TTC549 (cell line): ENCODE results near the gene TMC7.
"Not testable (repeated sequence)": the region's sequence is repeated elsewhere in the genome, so short reads cannot be mapped to it uniquely, and the experiment has no call there.

Experiments used
- FAIRE-seq: peaks from 2 replicates; lab custom pipeline; 2012; peaks lifted over from hg19 to GRCh38; lab: Jason Lieb, UNC

Gene TMC7

DNA sequence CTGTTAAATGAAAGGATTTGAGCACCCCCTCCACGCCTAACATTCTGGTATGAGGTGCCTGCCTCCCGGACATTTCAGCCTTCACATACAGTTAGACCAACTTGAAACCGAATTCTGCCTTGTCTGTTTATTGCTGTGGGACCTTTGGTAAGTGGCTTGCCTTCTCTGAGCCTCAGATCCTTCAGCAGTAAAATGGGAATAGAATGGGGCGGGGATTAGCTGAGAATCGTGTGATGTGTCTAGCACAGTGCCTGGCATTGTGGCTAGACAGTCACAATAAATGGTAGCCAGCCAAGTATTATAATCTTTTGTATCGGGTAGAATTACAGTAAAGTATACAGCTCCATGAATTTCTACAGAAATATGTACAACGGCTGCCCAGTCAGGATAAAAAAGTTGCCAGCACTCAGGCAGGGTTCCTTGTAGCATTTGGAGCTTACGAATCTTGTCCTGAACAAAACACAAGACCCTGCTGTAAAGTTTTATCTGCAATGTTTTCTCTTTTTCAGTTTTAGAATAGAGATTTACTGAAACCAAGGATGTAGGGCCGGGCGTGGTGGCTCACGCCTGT lies 786 bp downstream of the TMC7 start:
- FAIRE-seq, result no peak

DNA sequence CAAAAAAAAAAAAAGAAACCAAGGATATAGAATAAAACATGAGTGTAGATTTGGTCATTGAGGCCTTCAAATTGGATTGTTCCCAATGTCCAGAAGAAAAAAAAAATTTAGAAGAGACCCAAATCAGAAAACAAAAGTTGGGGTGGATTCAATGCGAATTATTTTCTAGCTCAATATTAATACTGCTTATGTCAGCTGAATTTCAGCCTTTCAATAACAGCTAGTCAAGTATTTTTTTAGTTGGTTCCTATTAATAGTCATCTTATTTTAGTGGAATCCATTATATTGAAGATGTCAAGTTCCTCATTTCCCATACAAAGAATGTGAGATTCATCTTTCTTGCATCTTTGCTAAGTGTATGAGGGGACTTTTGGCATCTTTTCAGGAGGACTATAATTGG lies 1.5 kb downstream of the TMC7 start:
- FAIRE-seq, result not testable (repeated sequence)

DNA sequence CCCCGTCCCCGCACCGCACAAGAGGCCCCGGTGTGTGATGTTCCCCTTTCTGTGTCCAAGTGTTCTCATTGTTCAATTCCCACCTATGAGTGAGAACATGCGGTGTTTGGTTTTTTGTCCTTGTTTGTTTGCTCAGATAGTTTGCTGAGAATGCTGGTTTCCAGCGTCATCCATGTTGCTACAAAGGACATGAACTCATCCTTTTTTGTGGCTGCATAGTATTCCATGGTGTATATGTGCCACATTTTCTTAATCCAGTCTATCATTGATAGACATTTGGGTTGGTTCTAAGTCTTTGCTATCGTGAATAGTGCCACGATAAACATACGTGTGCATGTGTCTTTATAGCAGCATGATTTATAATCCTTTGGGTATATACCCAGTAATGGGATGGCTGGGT lies 8.0 kb downstream of the TMC7 start:
- FAIRE-seq, result not testable (repeated sequence)

DNA sequence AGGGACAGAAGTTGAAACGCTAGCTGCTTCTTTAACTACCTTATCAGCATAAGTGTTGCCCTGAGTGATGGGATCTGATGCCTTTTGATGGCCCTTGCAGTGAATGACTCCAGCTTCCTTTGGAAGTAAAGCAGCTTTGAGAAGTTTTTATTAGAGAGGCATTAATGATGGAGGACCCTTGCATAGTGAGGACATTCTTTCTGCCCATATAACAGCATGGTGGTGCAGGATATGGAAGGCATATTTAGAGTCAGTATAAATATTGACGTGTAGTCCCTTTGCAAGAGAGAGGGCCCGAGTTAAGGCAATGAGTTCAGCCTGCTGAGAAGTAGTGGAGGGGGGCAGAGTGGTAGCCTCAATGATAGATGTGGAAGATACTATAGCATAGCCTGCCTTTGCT lies 9.8 kb downstream of the TMC7 start:
- not testable (repeated sequence) for FAIRE-seq

DNA sequence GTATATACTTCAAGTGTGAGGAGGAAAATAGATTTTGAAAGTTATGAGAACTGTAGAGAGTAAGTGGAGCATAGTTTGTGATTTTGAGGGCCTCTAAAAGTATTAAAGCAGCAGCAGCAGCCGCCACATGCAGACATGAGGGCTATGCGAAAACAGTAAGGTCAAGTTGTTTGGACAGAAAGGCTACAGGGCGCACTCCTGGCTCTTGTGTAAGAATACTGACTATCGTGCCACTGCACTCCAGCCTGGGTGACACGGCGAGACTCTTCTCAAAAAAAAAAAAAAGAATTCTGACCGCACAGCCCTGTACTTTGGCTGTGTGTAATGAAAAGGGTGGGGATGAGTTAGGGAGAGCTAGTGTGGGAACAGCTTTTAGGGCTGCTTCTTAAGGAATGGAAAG lies 10.4 kb downstream of the TMC7 start:
- not testable (repeated sequence) for FAIRE-seq

DNA sequence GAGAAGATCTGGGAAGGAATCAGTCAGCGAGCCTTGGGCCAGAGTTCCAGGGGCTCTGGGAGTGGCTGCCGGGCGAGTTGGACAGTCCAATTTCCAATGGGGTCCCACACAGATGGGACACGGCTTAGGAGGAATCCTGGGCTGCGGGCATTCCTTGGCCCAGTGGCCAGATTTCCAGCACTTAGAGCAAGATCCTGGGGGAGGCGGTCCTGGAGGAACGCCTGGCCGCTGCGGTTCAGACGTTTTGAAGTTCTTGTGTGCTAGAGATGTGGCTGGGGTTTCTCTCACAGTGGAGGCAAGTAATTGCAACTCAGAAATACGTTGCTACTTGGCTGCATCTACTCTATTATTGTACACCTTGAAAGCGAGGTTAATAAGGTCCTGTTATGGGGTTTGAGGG lies 11.7 kb downstream of the TMC7 start:
- not testable (repeated sequence) for FAIRE-seq

DNA sequence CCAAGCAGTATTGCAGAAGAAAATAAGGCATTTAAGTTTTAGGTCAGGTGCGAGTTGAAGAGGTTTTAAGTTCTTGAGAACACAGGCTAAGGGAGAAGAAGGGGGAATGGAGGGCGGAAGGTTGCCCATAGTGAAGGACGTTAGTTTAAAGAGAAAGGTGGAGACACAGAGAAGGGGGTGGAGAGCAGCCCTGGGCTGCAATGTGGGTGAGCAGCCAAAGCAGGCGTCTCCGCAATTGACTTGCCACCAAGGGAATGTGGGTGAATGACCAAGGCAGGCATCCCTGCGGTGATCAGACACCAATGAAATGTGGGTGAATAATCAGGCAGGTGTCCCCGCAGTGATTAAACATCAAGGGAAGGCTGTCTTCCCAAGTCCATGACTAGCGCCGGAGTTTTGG lies 12.8 kb downstream of the TMC7 start:
- FAIRE-seq, result not testable (repeated sequence)

DNA sequence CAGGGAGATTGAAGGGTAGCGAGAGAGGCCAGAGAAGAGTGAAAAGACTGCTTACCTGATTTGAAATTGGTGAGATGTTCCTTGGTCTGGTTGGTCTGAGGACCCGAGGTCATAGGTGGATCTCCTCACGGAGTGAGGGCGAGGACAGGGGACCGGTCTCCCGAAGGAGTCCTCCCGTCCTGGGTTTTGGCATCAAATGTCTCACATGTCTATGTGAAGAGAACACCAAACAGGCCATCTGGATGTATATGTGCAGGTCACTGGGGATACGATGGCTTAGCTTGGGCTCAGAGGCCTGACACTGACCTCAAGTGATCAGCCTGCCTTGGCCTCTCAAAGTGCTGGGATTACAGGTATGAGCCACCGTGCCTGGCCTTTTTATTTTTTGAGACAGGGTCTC lies 13.3 kb downstream of the TMC7 start:
- not testable (repeated sequence) for FAIRE-seq

DNA sequence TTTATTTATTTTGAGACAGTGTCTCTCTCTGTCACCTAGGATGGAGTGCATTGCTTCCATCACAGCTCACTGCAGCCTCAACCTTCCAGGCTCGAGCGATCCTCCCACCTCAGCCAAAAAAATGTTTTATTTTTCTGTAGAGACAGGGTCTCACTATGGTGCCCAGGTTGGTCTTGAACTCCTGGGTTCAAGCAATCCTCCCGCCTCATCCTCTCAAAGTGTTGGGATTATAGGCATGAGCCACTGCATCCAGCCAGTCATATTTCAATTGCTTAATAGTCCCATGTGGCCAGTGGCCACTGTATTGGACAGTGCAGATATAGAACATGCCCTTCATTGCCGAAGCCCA lies 15.3 kb downstream of the TMC7 start:
- no peak for FAIRE-seq

DNA sequence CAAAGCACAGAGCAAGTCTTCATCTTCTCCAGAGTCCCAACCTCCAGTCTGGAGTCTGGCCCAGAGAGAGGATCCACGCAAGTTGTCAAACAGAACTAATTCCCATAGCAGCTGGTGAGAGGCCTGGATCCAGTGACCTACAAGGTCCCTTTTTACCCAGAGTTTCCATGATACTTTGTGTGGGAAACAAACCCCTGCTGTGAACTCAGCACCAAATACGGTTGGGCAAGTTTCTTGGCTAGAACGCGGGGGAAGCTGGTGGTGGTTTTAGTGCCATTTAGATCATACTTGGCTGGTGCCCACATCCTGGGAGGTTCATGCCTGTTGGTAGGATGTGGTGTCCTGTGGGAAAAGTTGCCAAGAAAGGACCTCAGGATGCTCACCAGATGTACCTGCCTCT lies 18.1 kb downstream of the TMC7 start:
- FAIRE-seq, result no peak

DNA sequence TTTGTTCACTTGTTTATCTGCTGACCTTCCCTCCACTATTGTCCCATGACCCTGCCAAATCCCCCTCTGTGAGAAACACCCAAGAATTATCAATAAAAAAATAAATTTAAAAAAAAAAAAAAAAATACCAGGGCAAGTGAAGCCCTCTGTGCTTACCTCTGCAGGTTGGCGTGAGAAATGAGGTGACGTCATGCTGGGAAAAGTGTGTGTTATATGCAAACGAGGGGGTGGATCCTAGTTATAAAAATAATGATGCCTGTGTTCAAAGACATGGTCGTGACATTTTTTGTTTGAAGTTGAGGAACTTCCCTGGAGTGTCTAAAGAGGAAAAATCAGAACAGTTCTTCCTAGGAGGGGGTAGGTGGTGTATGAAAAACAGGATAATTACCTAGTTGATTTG lies 20.2 kb downstream of the TMC7 start:
- FAIRE-seq, result no peak

DNA sequence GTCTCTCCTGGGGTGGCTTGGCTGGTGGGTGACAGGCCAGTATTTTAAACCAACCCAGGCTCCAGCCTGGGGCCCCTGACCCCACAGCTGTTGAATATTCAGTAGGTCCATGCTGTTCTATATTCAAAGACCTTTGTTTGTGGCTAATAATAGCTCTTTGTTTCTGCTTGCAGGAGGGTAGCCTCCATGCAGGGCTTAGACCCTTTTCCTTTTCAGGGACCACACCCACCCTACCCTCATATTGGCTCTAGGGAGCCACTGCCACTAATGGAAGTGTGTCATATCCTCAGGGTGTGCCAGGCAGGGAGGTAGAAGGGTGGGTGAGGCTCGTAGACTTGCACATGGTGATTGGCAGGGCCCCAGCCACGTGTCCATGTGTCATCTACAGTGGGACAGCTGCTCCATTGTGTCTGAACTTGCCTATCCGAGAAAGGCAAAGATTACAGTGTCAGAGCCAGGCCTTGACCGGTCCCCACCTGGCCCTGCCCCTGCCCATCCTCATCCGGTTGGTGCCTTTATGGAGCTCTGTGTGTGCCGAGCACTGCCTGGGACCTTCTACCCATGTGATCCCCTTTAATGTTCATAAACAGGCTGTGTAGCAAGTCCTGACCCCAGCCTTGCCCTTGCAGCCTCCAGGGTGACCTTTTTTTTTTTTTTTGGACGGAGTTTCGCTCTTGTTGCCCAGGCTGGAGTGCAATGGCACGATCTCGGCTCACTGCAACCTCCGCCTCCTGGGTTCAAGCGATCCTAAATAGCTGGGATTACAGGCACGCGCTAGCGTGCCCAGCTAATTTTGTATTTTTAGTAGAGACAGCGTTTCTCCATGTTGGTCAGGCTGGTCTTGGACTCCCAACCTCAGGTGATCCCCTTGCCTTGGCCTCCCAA lies 22.1 kb downstream of the TMC7 start:
- no peak for FAIRE-seq

DNA sequence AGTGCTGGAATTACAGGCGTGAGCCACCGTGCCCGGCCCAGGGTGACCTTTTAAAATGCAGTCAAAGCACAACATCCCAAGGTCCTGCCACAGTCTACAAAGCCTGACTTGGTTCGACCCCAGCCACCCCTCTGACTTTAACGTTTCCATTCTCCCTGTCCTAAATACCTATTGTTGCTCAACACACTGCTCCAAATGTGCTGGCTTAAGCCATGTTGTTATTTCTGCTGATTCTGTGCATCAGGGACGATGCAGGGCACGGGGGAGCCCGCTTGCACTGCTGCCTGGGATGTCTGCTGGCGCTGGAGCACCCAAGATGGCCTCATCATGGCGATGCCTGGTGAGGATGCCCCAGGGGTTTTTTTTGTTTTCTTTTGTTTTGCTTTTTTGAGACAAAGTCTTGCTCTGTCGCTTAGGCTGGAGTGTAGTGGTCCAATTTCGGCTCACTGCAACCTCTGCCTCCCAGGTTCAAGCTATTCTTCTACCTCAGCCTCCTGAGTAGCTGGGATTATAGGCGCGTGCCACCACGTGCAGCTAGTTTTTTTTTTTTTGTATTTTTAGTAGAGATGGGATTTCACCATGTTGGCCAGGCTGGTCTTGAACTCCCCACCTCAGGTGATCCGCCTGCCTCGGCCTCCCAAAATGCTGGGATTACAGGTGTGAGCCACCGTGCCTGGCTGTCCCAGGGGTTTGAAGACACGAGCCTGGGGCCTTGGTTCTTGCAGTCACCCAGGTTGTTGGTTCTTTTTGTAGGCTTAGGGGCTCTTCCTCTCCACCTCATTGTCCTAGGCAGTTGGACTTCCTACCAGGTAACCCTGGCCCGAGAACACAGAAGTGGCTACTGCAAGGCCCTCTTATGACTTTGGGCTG lies 22.9 kb downstream of the TMC7 start:
- no peak for FAIRE-seq

DNA sequence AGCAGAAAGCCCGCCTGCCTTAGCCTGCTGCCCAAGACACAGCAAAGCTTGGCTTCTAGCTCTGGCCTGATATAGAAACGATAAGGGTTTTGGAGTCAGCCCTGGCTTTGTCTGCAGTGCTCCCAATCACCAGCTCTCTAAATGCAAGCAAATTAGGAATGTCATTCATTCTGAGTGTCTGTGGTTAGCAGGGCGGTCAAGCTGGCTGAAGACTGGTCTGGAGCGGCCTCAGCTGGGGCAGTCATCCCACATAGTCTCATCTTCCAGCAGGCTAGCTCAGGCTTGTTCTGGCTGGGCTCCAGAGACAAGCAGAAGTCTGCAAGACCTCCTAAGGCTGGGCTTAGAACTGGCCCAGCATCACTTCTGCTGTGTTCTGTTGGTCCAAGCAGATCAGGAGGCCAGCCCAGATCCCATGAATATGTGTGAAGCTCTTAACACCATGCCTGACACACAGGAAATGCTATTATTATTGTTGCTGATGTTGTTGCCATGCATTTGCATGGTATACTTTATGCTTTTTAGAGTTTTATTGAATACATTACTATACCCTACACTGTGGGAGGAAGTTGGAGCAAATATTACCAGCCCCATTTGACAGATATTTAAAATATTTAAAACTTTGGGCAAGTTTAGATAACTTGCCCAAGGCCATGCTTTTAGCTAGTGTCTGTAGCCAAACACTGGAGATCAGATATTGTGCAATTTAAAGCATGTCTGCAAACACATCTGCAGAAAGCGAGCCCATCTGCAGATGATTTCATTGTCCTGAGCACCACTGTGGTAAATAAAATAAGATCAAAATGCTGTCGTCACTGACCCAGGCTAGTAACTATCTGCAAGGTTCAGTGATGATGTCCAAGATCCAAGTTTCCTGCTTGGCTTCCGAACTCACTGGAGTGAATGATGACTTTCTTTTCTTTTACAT lies 24.8 kb downstream of the TMC7 start:
- no peak for FAIRE-seq

DNA sequence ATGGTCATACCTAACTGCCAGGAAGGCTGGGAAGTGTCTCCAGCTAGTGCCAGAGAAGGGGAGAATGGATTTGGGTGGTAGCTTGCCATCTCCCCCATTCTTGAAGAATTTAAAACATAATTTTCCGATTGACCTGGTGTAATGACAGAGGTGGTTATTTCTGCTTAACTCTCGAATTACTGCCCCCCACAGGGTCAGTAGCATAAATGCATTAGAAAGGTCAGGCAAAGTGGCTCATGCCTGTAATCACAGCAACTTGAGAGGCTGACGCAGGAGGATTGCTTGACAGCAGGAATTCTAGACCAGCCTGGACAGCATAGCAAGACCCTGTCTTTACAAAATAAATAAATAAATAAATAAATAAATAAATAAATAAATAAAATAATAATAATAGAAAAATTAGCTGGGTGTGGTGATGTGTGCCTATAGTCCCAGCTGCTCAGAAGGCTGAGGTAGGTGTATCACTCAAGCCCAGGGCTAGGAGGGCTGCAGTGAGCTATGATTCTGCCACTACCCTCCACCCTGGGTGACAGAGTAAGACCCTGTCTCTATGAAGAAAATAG lies 27.5 kb downstream of the TMC7 start:
- no peak for FAIRE-seq

DNA sequence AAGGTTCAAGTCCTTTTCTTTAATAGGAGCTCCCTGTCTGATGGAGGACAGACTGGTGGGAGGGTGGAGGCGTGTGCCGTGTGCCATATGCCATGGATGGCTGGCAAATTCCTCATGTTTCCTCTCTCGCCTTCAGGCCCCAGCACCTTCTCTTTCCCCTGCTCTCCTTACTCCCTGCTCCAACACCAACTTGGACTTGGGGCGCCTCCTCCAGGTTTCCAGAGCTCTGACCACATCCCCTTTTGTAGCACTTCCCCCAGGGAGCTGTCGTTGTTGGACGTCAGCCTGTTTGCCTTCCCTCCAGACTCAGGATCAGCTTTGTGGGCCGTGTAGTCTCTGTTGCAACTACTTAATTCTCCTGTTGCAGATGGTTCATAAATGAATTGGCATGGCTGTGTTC lies 30.7 kb downstream of the TMC7 start:
- FAIRE-seq, result no peak

DNA sequence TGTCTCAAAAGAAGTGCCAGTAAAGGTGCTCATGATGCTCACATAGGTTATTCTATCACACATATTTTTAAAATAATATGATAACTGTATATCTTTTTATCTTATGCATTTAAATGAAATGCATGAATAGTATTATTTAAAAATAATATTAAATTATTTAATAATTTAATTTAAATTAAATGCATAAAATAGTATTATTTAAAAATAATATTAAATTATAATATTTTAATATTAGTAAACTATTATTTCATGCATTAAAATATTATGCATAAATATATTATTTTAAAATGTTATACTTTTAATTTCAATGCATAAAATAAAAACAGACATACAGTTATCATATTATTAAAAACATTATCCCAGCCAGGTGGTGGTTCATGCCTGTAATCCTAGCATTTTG lies 33.4 kb downstream of the TMC7 start:
- peak; percentile 90 for FAIRE-seq

DNA sequence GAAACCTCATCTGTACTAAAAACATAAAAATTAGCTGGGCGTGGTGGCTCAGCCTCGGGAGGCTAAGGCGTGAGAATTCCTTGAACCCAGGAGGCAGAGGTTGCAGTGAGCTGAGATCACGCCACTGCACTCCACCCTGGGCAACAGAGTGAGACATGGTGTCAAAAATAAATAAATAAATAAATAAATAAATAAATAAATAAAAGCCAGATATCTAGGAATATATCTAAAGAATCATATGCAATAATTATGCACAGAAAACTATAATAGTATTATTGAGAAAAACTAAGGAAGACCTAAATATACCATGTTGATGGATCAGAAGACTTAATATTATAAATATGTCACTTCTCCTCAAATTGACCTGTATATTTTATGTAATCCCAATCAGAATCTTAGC lies 37.0 kb downstream of the TMC7 start:
- no peak for FAIRE-seq

DNA sequence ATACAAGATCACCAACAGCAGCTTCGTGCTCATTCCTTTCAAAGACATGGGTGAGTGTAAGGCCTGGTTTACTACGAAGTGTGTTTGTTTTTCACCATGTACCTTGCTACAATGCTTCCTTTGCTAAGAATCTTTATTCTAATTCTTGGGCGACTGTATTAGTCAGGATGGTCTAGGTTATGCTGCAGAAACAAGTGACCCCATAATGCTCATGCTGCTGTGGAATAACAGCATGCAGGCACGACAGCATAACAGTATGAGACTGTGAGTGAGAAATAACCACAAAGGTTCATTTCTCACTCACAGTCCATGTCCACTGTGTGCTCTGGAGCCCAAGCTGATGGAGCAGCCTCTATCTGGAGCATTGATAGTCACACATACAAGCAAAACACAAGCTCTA lies 38.0 kb downstream of the TMC7 start:
- FAIRE-seq, result no peak

DNA sequence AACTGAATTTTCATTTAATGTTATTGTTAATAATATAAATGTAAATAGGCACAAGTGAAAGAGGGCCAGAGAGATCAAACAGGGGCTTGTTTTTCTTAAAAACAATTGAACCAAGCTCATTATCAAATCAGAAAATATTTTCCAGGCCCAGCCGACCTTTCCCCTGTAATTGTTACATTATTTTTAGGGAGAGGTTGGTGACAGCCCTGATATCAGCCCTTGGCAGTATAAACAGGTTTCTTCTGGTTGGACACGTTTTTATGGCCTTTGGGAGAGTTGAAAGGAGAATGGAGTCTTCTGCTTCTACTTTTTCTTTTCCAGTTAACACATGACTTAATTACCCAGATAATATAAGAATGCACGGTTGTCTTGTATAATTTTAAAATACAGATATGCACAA lies 43.7 kb downstream of the TMC7 start:
- no peak for FAIRE-seq

DNA sequence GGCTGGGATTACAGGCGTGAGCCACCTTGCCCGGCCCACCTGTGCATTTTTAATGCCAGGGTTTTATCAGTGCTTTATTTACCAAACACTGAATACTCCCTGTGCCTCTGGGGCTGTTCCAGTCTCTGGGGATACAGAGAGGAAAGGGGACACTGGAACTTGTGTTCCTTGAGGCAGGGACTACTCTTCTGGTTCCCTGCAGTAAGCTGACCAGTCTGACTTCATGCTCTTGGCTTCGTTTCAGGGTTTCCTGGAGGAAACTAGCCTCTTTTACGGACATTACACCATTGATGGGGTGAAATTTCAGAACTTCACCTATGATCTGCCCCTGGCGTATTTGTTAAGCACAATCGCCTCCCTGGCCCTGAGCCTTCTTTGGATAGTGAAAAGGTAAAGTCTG lies 46.2 kb downstream of the TMC7 start:
- no peak for FAIRE-seq

DNA sequence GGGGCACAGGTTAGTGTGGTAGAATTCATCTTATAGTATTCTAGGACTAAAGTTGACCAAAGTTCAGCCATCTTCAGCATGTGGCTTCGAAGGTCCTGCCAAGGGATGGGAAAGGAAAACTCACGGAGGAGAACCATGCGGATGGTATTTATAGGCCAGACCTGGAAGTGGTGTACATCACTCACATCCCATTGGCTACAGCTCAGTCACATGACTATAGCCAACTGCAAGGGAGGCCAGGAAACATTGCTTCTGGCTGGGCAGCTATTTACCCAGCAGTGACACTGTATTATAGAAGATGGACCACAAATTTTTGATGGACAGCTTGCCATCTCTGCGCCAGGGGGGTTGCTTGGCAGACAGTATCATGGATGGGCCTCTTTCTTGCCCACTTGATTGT lies 48.0 kb downstream of the TMC7 start:
- no peak for FAIRE-seq
